WTC11 (cell line): ENCODE measurements around the gene ARHGAP10. TPM values are rescaled to one million over a fixed set of nuclear protein-coding genes. Genes with fewer than 3 reads are reported as not detected.

Experiments used
- ATAC-seq: fragments of 200-7000 bp; cut with Tn5 transposase; 2 replicates; pipeline ENCODE4 v1.10.0; 2021; ENCODE audit warnings: mild to moderate bottlenecking, moderate library complexity
- CTCF ChIA-PET: fragments of 300-600 bp; sonication (Branson Sonifier 250); formaldehyde crosslinking; loops from one replicate; lab custom pipeline; 2021; ENCODE audit warnings: antibody characterized with exemption; lab: Charles Lee
- POLR2A ChIA-PET: fragments of 350-600 bp; sonication (Branson Sonifier 250); formaldehyde crosslinking; loops from one replicate; lab custom pipeline; 2021; ENCODE audit warnings: antibody characterized with exemption; lab: Charles Lee
- DNase-seq: peaks from one replicate; pipeline ENCODE4 v3.0.0; 2021; ENCODE audit warnings: low spot score
- H3K27ac Mint-ChIP-seq: 2 replicates; pipeline ENCODE4 v1.8.0; 2021; ENCODE audit warnings: mixed read lengths
- H3K27me3 Mint-ChIP-seq: 2 replicates; pipeline ENCODE4 v1.8.0; 2021; ENCODE audit warnings: low read depth, mild to moderate bottlenecking, moderate library complexity, mixed read lengths
- H3K36me3 Mint-ChIP-seq: 2 replicates; pipeline ENCODE4 v1.8.0; 2021; ENCODE audit warnings: mixed read lengths
- H3K4me1 Mint-ChIP-seq: 2 replicates; pipeline ENCODE4 v1.8.0; 2022; ENCODE audit warnings: mixed read lengths
- H3K4me3 Mint-ChIP-seq: 2 replicates; pipeline ENCODE4 v1.8.0; 2021; ENCODE audit warnings: mild to moderate bottlenecking, moderate library complexity, mixed read lengths
- H3K9me3 Mint-ChIP-seq: 2 replicates; pipeline ENCODE4 v1.8.0; 2021; ENCODE audit warnings: mixed read lengths
- CBFB ChIP-seq: sonication (generic); formaldehyde crosslinking; IDR thresholded peaks from 2 replicates; pipeline ENCODE4 v1.8.1; 2022; ENCODE audit warnings: mild to moderate bottlenecking, low read depth, missing genetic modification reagents
- CDX4 ChIP-seq: fragments of 250-450 bp; sonication (Bioruptor Pico); IDR thresholded peaks from 2 replicates; pipeline ENCODE4 v1.9.0; 2021; ENCODE audit warnings: moderate library complexity, mild to moderate bottlenecking, inconsistent platforms, borderline replicate concordance
- E2F1 ChIP-seq: sonication (generic); formaldehyde crosslinking; IDR thresholded peaks from 2 replicates; pipeline ENCODE4 v1.8.0; 2022; ENCODE audit warnings: mild to moderate bottlenecking, missing genetic modification reagents
- ELF4 ChIP-seq: sonication (generic); formaldehyde crosslinking; IDR thresholded peaks from 2 replicates; pipeline ENCODE4 v1.8.1; 2022; ENCODE audit warnings: low read depth, mild to moderate bottlenecking, moderate library complexity, missing genetic modification reagents
- FOXK1 ChIP-seq: sonication (generic); formaldehyde crosslinking; IDR thresholded peaks from 2 replicates; pipeline ENCODE4 v1.8.0; 2022; ENCODE audit warnings: mild to moderate bottlenecking, moderate library complexity, missing genetic modification reagents
- IRF1 ChIP-seq: sonication (generic); formaldehyde crosslinking; IDR thresholded peaks from 2 replicates; pipeline ENCODE4 v1.8.0; 2023; ENCODE audit warnings: missing genetic modification reagents
- IRF2 ChIP-seq: sonication (generic); formaldehyde crosslinking; IDR thresholded peaks from 2 replicates; pipeline ENCODE4 v1.8.0; 2022; ENCODE audit warnings: low read depth, missing genetic modification reagents, borderline replicate concordance
- JAZF1 ChIP-seq: fragments of 250-450 bp; sonication (Bioruptor Pico); IDR thresholded peaks from 2 replicates; pipeline ENCODE4 v1.9.0; 2021; ENCODE audit warnings: moderate library complexity, mild to moderate bottlenecking, inconsistent platforms
- KAT7 ChIP-seq: sonication (generic); formaldehyde crosslinking; IDR thresholded peaks from 2 replicates; pipeline ENCODE4 v1.8.1; 2023; ENCODE audit warnings: missing genetic modification reagents, mild to moderate bottlenecking, borderline replicate concordance
- NFYB ChIP-seq: sonication (generic); formaldehyde crosslinking; conservative IDR thresholded peaks from 2 replicates; pipeline ENCODE4 v1.8.0; 2022; ENCODE audit warnings: low read depth, missing genetic modification reagents
- NR3C1 ChIP-seq: sonication (generic); formaldehyde crosslinking; conservative IDR thresholded peaks from 2 replicates; pipeline ENCODE4 v1.8.1; 2023; ENCODE audit warnings: low read depth, mild to moderate bottlenecking, missing genetic modification reagents
- TEAD4 ChIP-seq: sonication (generic); formaldehyde crosslinking; IDR thresholded peaks from 2 replicates; pipeline ENCODE4 v1.8.0; 2022; ENCODE audit warnings: mild to moderate bottlenecking, missing genetic modification reagents
- ZBTB21 ChIP-seq: sonication (generic); formaldehyde crosslinking; IDR thresholded peaks from 2 replicates; pipeline ENCODE4 v1.8.1; 2023; ENCODE audit warnings: mild to moderate bottlenecking, missing genetic modification reagents, borderline replicate concordance
- ZMAT4 ChIP-seq: fragments of 250-450 bp; sonication (Bioruptor Pico); IDR thresholded peaks from 2 replicates; pipeline ENCODE4 v1.9.0; 2021; ENCODE audit warnings: mild to moderate bottlenecking
- ZNF416 ChIP-seq: fragments of 250-450 bp; sonication (Bioruptor Pico); IDR thresholded peaks from 2 replicates; pipeline ENCODE4 v1.9.0; 2021; ENCODE audit warnings: mild to moderate bottlenecking, inconsistent platforms
- ZNF423 ChIP-seq: fragments of 250-450 bp; sonication (Bioruptor Pico); IDR thresholded peaks from 2 replicates; pipeline ENCODE4 v2.1.2; 2022; ENCODE audit warnings: mild to moderate bottlenecking, moderate library complexity
- ZNF512 ChIP-seq: sonication (generic); formaldehyde crosslinking; IDR thresholded peaks from 2 replicates; pipeline ENCODE4 v1.8.1; 2022; ENCODE audit warnings: missing genetic modification reagents, borderline replicate concordance
- total RNA-seq: library from RNA; stranded (reverse); gene quantifications from 3 replicates; pipeline ENCODE4 v1.2.3, GENCODE V29; 2021
- TF ChIP-seq, protein P1 (sequence below): fragments of 250-450 bp; sonication (Bioruptor Pico); IDR thresholded peaks from 2 replicates; pipeline ENCODE4 v2.1.2; 2022; ENCODE audit warnings: mild to moderate bottlenecking, moderate library complexity
- TF ChIP-seq, protein P2 (sequence below): sonication (generic); formaldehyde crosslinking; conservative IDR thresholded peaks from 2 replicates; pipeline ENCODE4 v1.8.1; 2022; ENCODE audit warnings: mild to moderate bottlenecking, missing genetic modification reagents
- TF ChIP-seq, protein P3 (sequence below): sonication (generic); formaldehyde crosslinking; IDR thresholded peaks from 2 replicates; pipeline ENCODE4 v1.8.0; 2023; ENCODE audit warnings: missing genetic modification reagents, mild to moderate bottlenecking, borderline replicate concordance

ARHGAP10 gene
- total RNA-seq, 1 experiment from 2014 or later: 9.6 TPM

GRCh38 chr4:148090029-148090428, 358.1 kb downstream of the ARHGAP10 start:
- Mint-ChIP-seq H3K27me3 (no peaks in the 10 kb centered on the region; the same call in 1 of the 2 replicates), H3K27ac (no peak overlapping the region), H3K9me3 (peaks cover 3% of the 10 kb centered on the region; the same call in 1 of the 2 replicates), H3K36me3 (no peaks in the 10 kb centered on the region), H3K4me3 (no peak overlapping the region), H3K4me1 (peaks cover 7% of the 10 kb centered on the region)
- no peak for DNase-seq
- ChIA-PET CTCF (no interaction called here), POLR2A (no interaction called here)
- ATAC-seq: no peak
- TF ChIP-seq, protein P1, sequence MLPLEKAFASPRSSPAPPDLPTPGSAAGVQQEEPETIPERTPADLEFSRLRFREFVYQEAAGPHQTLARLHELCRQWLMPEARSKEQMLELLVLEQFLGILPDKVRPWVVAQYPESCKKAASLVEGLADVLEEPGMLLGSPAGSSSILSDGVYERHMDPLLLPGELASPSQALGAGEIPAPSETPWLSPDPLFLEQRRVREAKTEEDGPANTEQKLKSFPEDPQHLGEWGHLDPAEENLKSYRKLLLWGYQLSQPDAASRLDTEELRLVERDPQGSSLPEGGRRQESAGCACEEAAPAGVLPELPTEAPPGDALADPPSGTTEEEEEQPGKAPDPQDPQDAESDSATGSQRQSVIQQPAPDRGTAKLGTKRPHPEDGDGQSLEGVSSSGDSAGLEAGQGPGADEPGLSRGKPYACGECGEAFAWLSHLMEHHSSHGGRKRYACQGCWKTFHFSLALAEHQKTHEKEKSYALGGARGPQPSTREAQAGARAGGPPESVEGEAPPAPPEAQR (CRISPR knock-in tag): no peak
- no peak for TF ChIP-seq ZBTB21 (CRISPR knock-in tag)
- TF ChIP-seq IRF1: no peak
- TF ChIP-seq ELF4 (CRISPR knock-in tag): no peak
- TF ChIP-seq ZNF512 (CRISPR knock-in tag): no peak
- no peak for TF ChIP-seq IRF2 (CRISPR knock-in tag)
- TF ChIP-seq CBFB (CRISPR knock-in tag): no peak
- no peak for TF ChIP-seq ZNF423
- no peak for TF ChIP-seq CDX4
- no peak for TF ChIP-seq ZMAT4 (CRISPR knock-in tag)
- no peak for TF ChIP-seq NR3C1 (CRISPR knock-in tag)
- TF ChIP-seq FOXK1: no peak
- TF ChIP-seq, protein P2, sequence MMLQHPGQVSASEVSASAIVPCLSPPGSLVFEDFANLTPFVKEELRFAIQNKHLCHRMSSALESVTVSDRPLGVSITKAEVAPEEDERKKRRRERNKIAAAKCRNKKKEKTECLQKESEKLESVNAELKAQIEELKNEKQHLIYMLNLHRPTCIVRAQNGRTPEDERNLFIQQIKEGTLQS (CRISPR knock-in tag): no peak
- no peak for TF ChIP-seq E2F1
- TF ChIP-seq, protein P3, sequence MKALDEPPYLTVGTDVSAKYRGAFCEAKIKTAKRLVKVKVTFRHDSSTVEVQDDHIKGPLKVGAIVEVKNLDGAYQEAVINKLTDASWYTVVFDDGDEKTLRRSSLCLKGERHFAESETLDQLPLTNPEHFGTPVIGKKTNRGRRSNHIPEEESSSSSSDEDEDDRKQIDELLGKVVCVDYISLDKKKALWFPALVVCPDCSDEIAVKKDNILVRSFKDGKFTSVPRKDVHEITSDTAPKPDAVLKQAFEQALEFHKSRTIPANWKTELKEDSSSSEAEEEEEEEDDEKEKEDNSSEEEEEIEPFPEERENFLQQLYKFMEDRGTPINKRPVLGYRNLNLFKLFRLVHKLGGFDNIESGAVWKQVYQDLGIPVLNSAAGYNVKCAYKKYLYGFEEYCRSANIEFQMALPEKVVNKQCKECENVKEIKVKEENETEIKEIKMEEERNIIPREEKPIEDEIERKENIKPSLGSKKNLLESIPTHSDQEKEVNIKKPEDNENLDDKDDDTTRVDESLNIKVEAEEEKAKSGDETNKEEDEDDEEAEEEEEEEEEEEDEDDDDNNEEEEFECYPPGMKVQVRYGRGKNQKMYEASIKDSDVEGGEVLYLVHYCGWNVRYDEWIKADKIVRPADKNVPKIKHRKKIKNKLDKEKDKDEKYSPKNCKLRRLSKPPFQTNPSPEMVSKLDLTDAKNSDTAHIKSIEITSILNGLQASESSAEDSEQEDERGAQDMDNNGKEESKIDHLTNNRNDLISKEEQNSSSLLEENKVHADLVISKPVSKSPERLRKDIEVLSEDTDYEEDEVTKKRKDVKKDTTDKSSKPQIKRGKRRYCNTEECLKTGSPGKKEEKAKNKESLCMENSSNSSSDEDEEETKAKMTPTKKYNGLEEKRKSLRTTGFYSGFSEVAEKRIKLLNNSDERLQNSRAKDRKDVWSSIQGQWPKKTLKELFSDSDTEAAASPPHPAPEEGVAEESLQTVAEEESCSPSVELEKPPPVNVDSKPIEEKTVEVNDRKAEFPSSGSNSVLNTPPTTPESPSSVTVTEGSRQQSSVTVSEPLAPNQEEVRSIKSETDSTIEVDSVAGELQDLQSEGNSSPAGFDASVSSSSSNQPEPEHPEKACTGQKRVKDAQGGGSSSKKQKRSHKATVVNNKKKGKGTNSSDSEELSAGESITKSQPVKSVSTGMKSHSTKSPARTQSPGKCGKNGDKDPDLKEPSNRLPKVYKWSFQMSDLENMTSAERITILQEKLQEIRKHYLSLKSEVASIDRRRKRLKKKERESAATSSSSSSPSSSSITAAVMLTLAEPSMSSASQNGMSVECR (CRISPR knock-in tag): no peak
- TF ChIP-seq KAT7: no peak
- no peak for TF ChIP-seq TEAD4 (CRISPR knock-in tag)
- TF ChIP-seq ZNF416: no peak
- no peak for TF ChIP-seq NFYB
- TF ChIP-seq JAZF1 (CRISPR knock-in tag): no peak
